Measurements from ENCODE around the gene ELF3.
A peak's percentile ranks its signal among the peaks of the same experiment; 100 is the strongest.

Gene ELF3

GRCh38 chr1:201982623-201983379, 27.6 kb upstream of the ELF3 start, which contains the start of gene RNPEP:
Gene RNPEP, plus strand, starts transcription at chr1:201982648. Its CDS starts 19 bp downstream, at chr1:201982667.
- TF ChIP-seq CTCF (conservative IDR thresholded peaks at IDR 0.05; ENCODE audit: low read length) = no peak
- H3K4me3 ChIP-seq (ENCODE audit: low read length) = peak within 1 kb of the TSS; percentile 70
- DNase-seq (ENCODE audit: low read depth) = peak; percentile 78

DNA sequence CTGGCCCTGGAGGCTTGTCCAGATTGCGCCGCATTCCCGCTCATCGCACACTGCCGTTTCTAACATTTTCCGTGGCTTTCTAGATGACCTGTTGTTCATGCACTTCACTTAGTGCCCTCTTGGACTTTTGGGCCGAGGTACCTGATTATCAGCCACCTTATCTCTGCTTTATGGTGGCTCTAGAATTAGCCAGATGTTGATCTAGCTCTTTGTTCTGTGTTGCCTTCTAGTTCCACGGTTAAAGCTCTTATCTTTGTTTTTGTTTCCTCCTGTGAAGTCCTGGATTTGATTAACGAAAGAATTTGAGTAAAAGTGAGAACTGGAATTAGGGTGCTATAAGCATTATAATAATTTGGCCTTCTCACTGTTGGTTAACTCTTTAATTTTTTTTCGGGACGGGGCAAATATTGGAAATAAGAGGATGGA, 27.0 kb upstream of the ELF3 start:
- peak overlapping the region; percentile 70 for H3K4me3 ChIP-seq (ENCODE audit: low read length)
- DNase-seq (ENCODE audit: low read depth) = no peak
- no peak for TF ChIP-seq CTCF (conservative IDR thresholded peaks at IDR 0.05; ENCODE audit: low read length)

DNA sequence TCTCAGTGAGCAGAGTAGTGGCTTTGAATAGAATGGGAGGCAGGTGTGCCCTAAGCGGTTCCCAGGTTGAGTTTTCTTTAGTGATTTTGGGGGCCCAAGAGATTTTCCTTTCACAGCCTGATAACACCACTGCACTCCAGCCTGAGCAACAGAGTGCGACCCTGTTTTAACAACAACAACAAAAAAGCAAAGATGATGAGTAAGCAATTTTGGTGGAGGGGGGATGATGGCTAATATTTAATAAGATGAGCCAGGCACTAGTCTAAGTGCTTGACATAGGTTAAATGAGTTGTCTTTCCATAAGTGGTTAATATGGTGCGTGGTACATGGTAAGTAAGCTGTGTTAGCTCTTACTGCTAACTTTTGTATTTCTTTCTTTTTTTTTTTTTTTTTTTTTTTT, 25.9 kb upstream of the ELF3 start:
- no peak for TF ChIP-seq CTCF (conservative IDR thresholded peaks at IDR 0.05; ENCODE audit: low read length)
- DNase-seq (ENCODE audit: low read depth) = no peak
- H3K4me3 ChIP-seq (ENCODE audit: low read length) = no peak overlapping the region

- no peak overlapping the region for H3K4me3 ChIP-seq (ENCODE audit: low read length)
- TF ChIP-seq CTCF (conservative IDR thresholded peaks at IDR 0.05; ENCODE audit: low read length) = no peak
- DNase-seq (ENCODE audit: low read depth) = no peak
Observed at GRCh38 chr1:201985355-201985754, 25.0 kb upstream of the ELF3 start.

DNA sequence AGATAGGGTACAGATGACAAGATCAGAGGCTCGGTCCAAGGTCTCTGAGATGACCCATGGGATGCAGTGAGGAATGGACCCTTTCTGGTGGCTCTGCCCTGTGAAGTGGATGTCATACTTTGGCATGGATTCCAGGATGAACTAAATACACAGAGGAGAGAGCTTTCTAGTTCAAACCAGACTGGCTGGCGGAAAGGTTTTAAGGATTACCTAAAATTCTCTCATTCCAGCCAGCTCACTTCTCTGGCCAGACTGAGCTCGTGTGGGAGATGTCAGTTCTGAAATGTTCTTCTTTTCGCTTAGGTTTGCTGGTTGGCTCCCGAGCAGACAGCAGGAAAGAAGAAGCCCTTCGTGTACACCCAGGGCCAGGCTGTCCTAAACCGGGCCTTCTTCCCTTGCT, 21.8 kb upstream of the ELF3 start:
- no peak for TF ChIP-seq CTCF (conservative IDR thresholded peaks at IDR 0.05; ENCODE audit: low read length)
- no peak for DNase-seq (ENCODE audit: low read depth)
- H3K4me3 ChIP-seq (ENCODE audit: low read length) = no peak overlapping the region

- no peak overlapping the region for H3K4me3 ChIP-seq (ENCODE audit: low read length)
- no peak for TF ChIP-seq CTCF (conservative IDR thresholded peaks at IDR 0.05; ENCODE audit: low read length)
- DNase-seq (ENCODE audit: low read depth) = no peak
Observed at GRCh38 chr1:201989354-201990128, 20.8 kb upstream of the ELF3 start.

DNA sequence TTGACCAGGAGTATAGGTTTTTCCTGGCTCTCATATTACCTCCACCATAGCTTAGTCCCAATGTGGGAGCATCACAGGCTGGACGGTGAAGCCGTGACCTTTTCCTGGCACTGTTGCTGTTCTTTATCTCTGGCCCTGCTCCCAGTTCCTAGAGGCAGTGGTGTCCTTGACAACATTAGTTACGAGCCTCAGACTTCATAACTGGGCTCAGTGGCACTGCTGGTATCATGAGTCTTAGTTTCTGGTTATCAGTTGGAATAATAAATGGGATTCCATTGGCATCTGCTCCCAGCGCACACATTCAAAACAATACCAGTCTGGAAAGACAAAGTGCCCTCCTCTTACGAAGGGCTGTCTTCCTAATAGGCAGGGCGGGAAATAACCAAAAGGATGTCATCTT, 20.0 kb upstream of the ELF3 start:
- no peak for DNase-seq (ENCODE audit: low read depth)
- H3K4me3 ChIP-seq (ENCODE audit: low read length) = no peak overlapping the region
- no peak for TF ChIP-seq CTCF (conservative IDR thresholded peaks at IDR 0.05; ENCODE audit: low read length)
